GM18511 (cell line): ENCODE results near the gene CS.

ENCODE experiments used
- ATAC-seq: cut with Tn5 transposase; IDR thresholded peaks from one replicate; pipeline ENCODE4 v1.9.1; 2021; ENCODE audit warnings: mild to moderate bottlenecking, moderate library complexity; ENCODE audit not compliant: unreplicated experiment

Gene CS

GRCh38 chr12:56253091-56253490 is 47.0 kb downstream of the CS start:
- no peak for ATAC-seq

DNA sequence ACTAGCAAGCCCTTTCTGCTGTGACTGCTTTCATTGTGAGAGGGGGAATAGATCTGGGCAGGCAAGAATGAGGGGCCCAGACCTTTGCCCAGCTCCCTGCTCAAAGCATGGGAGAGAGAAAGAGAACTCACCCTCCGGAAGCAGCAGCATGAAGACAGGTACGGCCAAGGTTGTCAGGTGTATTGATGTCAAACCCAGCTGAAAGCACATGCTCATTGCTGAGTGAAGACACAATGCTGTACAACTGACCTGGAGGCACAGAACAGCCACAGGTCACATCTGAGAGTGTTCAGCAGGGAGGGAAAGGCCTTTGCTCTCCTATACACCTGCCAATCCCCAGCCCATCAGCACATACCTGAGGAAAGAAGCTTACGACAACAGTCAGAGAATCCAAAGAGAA is 47.5 kb downstream of the CS start:
- ATAC-seq = no peak

- ATAC-seq = no peak
Measured at GRCh38 chr12:56248711-56249110, 51.4 kb downstream of the CS start.

DNA sequence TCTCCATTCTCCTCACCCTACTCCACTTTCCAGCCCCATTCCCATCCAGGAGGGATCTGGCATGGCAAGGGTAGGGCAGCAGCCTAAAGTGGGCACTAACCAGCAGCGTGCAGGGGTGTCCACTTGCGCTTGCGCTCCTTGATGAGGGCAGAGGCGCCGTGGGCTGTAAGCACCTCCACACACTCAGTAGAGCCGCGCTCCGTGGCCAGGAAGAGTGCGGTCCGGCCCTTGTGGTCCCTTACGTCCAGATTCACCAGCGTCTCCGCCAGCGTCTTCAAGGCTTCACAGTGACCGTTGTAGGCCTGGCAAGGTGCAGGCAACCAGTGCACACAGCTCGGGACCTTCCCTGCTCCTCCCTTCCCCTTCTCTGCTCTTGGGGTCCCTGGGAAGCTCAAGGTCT is 52.2 kb downstream of the CS start:
- no peak for ATAC-seq

DNA sequence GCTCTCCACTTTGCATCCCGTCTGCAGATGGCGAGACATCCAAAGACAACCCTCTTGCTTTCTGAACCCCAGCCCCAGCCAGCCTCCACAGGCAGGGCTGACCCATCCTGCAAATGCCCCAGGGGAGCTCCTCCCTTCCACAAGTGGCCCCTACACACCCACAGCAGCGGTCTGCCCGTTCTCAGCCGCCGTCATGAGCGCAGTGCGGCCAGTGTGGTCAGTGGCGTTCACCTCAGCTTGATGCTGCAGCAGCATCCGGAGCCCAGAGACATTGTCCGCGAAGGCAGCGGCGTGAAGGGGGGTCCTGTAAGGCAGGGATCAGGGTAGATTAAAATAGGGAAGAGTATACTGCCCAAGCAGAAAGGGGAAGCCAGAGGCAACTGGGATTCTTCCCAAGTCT is 55.6 kb downstream of the CS start:
- no peak for ATAC-seq

DNA sequence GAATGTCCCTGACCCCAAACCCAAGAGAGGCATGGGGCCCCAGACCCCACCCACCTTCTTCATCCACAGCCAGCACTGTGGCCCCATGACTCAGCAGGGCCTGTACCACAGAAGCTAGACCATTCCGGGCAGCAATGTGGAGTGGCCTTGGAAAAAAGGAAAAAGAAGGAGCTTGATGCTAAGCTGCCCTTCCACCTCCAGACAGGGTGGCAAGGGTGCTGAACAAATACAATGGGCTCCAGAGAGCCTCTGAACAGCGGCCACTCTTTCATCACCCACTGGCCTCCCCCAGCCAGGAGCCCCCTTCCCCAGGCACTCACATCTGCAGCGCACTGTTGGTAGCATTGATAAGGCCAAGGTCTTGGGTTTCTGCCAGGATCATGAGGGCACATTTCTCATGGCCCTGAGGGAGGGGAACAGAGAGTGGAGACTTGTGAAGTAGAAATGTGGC is 56.4 kb downstream of the CS start:
- ATAC-seq = no peak

DNA sequence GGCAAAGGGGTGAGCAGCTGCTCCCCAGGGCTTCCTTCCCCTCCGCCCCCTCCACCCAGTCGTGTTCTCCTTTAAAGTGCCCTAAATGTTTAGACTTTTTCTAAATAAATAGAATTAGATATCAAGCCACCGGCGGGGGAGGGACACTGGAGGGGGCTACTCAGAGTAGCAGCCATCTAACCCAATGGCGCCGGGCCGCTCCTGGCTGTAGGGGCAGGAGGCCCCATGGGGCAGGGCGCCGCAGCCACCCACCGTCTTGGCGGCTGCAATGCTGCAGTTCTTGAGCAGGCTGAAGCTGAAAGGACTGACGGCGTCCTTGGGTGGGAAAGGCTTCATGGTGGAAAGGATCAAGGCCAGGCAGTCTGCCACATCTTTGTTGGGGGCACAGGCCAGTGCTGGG is 57.1 kb downstream of the CS start:
- ATAC-seq = no peak

- ATAC-seq = no peak
Measured at GRCh38 chr12:56241424-56242303, 58.5 kb downstream of the CS start.

DNA sequence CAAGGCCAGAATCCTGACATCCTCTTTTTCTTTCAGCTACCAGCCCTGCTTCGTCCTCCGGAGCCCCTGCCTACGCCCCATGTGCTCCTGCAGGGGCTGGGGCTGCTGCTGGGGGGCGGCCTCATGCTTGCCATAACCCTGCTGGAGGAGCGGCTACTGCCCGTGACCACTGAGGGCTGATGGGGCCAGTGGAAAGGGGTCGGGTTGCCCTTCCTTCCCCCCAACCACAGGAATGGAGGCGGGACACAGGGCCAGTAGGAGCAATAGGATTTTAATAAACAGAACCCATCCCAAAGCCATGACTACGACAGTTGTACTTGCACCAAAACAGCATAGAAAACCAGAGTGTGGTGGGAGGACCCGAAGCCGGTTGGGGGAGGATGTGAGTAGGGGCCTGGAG is 62.6 kb downstream of the CS start:
- ATAC-seq = no peak

DNA sequence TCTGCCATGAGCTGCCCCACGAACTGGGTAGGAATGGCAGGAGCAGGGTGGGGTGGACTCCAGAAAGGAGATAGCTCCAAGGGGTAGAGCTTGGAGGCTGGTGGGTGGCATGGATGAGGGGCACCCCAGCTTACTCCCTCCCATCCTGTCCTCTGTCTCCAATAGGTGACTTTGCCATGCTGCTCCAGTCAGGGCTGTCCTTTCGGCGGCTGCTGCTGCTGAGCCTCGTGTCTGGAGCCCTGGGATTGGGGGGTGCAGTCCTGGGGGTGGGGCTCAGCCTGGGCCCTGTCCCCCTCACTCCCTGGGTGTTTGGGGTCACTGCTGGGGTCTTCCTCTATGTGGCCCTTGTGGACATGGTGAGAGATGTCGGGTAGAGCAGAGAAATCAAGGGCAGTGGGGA is 63.1 kb downstream of the CS start:
- no peak for ATAC-seq

GRCh38 chr12:56236091-56236490 is 64.0 kb downstream of the CS start:
- ATAC-seq = no peak

DNA sequence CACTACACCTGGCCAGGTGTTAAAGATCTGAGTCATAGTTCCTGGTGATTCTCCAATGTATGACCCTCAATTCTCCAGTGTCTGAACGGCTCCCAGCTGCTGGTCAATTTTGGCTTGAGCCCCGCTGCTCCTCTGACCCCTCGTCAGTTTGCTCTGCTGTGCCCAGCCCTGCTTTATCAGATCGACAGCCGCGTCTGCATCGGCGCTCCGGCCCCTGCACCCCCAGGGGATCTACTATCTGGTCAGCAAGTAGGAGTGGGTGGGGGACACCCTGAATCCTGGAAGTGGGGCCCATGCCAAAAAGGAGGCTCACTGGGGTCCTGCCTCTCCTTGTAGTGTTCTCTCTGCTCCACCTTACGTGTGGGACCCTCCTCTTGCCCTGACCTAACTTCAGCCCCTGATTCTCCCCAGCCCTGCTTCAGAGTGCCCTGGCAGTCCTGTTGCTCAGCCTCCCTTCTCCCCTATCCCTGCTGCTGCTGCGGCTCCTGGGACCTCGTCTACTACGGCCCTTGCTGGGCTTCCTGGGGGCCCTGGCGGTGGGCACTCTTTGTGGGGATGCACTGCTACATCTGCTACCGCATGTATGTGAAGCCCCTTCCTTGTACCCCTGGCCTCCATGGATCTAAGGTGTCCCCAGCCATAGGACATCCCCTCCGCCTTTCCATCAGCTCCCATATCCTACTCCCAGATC is 65.2 kb downstream of the CS start:
- no peak for ATAC-seq

GRCh38 chr12:56231184-56231582 is 68.9 kb downstream of the CS start:
- ATAC-seq = no peak

- no peak for ATAC-seq
Measured at GRCh38 chr12:56230432-56231183, 69.5 kb downstream of the CS start.

- no peak for ATAC-seq
Measured at GRCh38 chr12:56229916-56230431, 70.2 kb downstream of the CS start, which contains the start of gene SLC39A5. SLC39A5 (plus strand) TSS chr12:56230051; CDS start chr12:56231275, 1,224 bp downstream.

DNA sequence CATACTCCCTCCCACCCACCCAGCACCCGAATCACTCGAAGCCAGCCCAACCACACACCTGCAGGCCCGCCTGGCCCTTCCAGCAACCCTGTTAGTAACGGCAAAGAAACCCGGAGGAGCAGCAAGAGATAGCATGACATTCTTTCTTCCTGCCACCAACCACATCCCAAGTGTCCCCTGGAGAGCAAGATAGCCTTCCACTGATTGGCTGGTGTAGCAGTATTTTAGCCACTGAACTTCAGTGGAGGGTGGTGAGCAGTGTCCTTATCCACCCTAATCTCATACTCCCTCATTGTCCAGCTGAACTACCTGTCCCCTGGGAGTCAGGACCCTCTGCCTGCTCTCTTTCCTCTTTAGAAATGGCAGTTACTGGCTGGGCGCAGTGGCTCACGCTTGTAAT is 71.0 kb downstream of the CS start:
- no peak for ATAC-seq

GRCh38 chr12:56224954-56225353 is 75.2 kb downstream of the CS start:
- no peak for ATAC-seq

GRCh38 chr12:56224102-56224701 is 75.9 kb downstream of the CS start, which contains the start of gene NABP2:
NABP2 (plus strand) TSS chr12:56224342; CDS start chr12:56224857, 515 bp downstream.
- ATAC-seq = peak; percentile 75

DNA sequence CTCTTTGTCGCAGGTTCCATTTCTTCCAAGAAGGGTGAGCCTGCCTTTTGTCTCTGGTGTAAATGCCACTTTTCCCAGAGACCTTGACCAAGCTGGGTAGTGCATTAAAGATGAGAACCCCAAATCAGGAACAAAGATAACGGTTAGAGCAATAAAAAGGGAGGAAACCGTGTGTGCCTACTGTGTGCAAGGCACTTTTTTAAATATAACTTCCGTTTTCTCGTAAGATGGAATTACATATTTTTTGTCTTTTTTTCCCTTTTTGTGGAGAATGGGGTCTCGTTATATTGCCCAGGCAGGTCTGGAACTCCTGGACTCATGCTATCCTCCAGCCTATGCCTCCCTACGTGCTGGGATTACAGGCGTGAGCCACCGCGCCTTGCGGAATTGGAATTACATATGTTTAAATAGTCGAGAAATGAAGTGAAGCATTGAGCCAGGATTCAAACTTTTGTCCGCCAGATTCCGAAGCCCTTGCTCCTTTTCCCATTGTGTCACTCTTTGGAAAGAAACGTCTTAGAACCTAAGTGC is 76.5 kb downstream of the CS start:
- no peak for ATAC-seq

DNA sequence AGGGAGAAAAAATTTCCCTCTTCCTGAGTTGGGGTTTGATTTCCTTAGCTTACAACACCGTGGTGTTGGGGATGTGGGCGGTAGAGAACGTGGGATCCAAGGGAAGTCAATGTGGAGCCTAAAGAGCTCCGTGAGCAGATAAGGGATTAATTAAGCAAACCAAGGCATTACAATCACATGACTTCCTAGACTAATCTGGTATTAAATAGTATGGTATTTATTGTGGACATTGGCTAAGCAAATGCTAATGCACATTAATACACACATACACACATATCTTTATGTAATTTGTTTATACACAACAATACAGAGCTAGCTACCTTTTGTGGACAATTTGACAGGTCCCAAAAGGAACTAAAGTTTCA is 77.6 kb downstream of the CS start:
- no peak for ATAC-seq
